Activated naive CD4-positive, alpha-beta T cell treated with anti-CD3 and anti-CD28 coated beads for 36 hours (primary cell): Measurements from ENCODE around the gene MAPK8. TPM values are rescaled to one million over a fixed set of nuclear protein-coding genes. Genes with fewer than 3 reads are reported as not detected.

Experiments used
- CTCF ChIA-PET: fragments of 350-600 bp; sonication (Branson Sonifier 250); formaldehyde crosslinking; loops from one replicate; lab custom pipeline; 2021; ENCODE audit warnings: antibody characterized with exemption; lab: Charles Lee
- DNase-seq: peaks from one replicate; pipeline ENCODE4 v3.0.0-alpha.2; 2020
- H3K27ac Mint-ChIP-seq: one replicate; pipeline ENCODE4 v1.8.0; 2021; ENCODE audit warnings: mild to moderate bottlenecking, mixed read lengths
- H3K27me3 Mint-ChIP-seq: one replicate; pipeline ENCODE4 v1.8.0; 2021; ENCODE audit warnings: low read depth, mixed read lengths
- H3K36me3 Mint-ChIP-seq: one replicate; pipeline ENCODE4 v1.8.0; 2021; ENCODE audit warnings: low read depth, mixed read lengths
- H3K4me1 Mint-ChIP-seq: one replicate; pipeline ENCODE4 v1.8.0; 2021; ENCODE audit warnings: low read depth, mixed read lengths
- H3K4me3 Mint-ChIP-seq: one replicate; pipeline ENCODE4 v1.8.0; 2021; ENCODE audit warnings: mild to moderate bottlenecking, moderate library complexity, mixed read lengths
- H3K9me3 Mint-ChIP-seq: one replicate; pipeline ENCODE4 v1.8.0; 2021; ENCODE audit warnings: mixed read lengths
- intact Hi-C: fragments of 100-400 bp; cut with micrococcal nuclease; formaldehyde crosslinking; loops from one replicate; pipeline ENCODE4 v1.15.1; 2023
- total RNA-seq, 2 experiments: library from RNA; stranded (reverse); gene quantifications; one replicate each; pipeline ENCODE4 v1.2.3, GENCODE V29; 2021

MAPK8 gene
- total RNA-seq, 2 experiments from 2014 or later, result 29.7 to 36.2 TPM

DNA sequence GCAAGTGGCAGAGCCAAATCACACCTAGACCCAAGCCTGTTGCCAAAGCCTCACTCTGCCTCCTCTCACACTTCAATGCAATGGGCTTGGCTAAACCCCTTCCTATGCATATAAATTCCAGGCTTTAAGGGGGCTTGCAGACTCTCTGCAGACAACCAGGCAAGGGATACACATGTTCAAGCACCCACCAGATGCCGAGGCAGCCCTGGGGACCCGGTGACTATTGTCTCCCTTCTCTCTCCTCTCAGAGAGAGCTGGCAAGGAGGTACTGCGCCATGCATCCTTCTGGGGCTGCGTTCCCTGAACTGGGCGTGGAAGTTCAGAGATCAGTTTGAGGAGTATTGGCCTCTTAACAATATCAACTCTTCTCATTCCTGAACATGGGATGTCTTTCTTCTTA is 167.2 kb downstream of the MAPK8 start:
- H3K9me3 Mint-ChIP-seq, result no peaks in the 10 kb centered on the region
- H3K27me3 Mint-ChIP-seq, result peaks cover 3% of the 10 kb centered on the region
- CTCF ChIA-PET, result no interaction called here
- no peaks in the 10 kb centered on the region for H3K36me3 Mint-ChIP-seq
- no peak overlapping the region for H3K4me3 Mint-ChIP-seq
- intact Hi-C loops, result no loop called here
- no peak for DNase-seq
- no peaks in the 10 kb centered on the region for H3K4me1 Mint-ChIP-seq
- H3K27ac Mint-ChIP-seq, result no peak overlapping the region

- no peaks in the 10 kb centered on the region for H3K36me3 Mint-ChIP-seq
- H3K27me3 Mint-ChIP-seq, result peaks cover 3% of the 10 kb centered on the region
- H3K4me1 Mint-ChIP-seq, result no peaks in the 10 kb centered on the region
- H3K27ac Mint-ChIP-seq, result no peak overlapping the region
- CTCF ChIA-PET, result no interaction called here
- no peaks in the 10 kb centered on the region for H3K9me3 Mint-ChIP-seq
- H3K4me3 Mint-ChIP-seq, result no peak overlapping the region
- intact Hi-C loops, result no loop called here
- no peak for DNase-seq
These were observed 168.4 kb downstream of the MAPK8 start for GRCh38 chr10:48474765-48475365.

- no peaks in the 10 kb centered on the region for H3K36me3 Mint-ChIP-seq
- CTCF ChIA-PET, result interaction anchor here (0.5 kb wide), 1 partner anchor 1283 kb away, joined by 6 read pairs; no protein-coding TSS in a partner anchor
- no peak for DNase-seq
- peaks cover 3% of the 10 kb centered on the region for H3K27me3 Mint-ChIP-seq
- no peak overlapping the region for H3K4me3 Mint-ChIP-seq
- intact Hi-C loops, result no loop called here
- no peaks in the 10 kb centered on the region for H3K4me1 Mint-ChIP-seq
- no peaks in the 10 kb centered on the region for H3K9me3 Mint-ChIP-seq
- H3K27ac Mint-ChIP-seq, result no peak overlapping the region
These were observed 169.4 kb downstream of the MAPK8 start for GRCh38 chr10:48475943-48476278.

DNA sequence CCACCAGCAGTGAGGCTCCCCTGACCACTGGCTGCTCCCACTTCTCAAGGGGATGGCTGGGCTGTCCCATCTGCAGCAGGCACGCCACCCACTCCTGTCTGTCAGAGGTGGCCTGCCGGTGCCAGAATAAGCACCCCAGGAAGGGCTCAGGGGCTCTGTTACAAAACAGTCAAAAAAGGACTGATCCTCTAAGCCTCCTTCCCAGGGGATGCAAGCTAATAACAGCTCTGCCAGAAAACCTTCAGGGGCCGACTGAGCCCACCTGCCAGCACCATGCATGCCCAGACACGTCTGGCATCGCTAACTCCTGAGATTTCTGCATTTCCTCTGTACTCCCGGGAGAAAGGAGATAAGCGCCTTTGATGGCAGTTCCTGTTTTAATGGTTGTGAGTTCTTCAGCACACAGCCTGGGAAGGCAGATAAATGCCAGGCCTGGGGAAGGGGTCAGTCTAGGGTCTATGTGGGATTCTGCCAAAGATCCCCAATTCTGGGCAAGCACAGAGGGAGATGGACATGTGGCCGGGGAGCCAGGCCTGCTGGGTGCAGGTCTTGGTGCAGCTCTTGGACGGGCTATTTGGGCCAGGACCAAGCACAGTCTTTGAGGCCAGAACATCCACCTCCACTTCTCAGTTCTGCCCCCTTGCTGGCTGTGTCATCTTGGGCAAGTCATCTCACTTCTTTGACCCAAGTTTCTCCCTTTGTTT is 170.0 kb downstream of the MAPK8 start:
- no peaks in the 10 kb centered on the region for H3K9me3 Mint-ChIP-seq
- H3K27me3 Mint-ChIP-seq, result peaks cover 3% of the 10 kb centered on the region
- no peak for DNase-seq
- H3K27ac Mint-ChIP-seq, result no peak overlapping the region
- CTCF ChIA-PET, result no interaction called here
- no peaks in the 10 kb centered on the region for H3K36me3 Mint-ChIP-seq
- intact Hi-C loops, result no loop called here
- H3K4me1 Mint-ChIP-seq, result no peaks in the 10 kb centered on the region
- no peak overlapping the region for H3K4me3 Mint-ChIP-seq

DNA sequence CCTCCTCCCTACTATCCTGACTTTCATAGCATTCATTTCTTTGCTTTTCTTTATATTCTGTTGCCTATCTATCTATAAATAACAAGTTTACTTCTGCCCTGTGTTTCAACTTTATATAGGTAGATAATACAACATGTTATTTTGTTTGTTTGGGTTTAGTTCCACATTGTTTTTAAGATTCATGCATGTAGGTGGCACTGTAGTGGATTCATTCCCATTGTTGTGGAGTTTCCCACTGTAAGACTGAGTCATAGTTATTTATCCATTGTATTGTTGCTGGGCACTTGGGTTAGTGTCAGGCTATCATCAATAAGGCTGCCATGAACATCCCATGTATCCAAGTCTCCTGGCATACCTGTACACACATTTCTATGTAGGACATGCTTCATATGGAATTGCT is 170.7 kb downstream of the MAPK8 start:
- peaks cover 3% of the 10 kb centered on the region for H3K27me3 Mint-ChIP-seq
- no peak overlapping the region for H3K4me3 Mint-ChIP-seq
- no peaks in the 10 kb centered on the region for H3K4me1 Mint-ChIP-seq
- no peak overlapping the region for H3K27ac Mint-ChIP-seq
- no peaks in the 10 kb centered on the region for H3K36me3 Mint-ChIP-seq
- intact Hi-C loops, result no loop called here
- no peak for DNase-seq
- no peaks in the 10 kb centered on the region for H3K9me3 Mint-ChIP-seq
- CTCF ChIA-PET, result no interaction called here

DNA sequence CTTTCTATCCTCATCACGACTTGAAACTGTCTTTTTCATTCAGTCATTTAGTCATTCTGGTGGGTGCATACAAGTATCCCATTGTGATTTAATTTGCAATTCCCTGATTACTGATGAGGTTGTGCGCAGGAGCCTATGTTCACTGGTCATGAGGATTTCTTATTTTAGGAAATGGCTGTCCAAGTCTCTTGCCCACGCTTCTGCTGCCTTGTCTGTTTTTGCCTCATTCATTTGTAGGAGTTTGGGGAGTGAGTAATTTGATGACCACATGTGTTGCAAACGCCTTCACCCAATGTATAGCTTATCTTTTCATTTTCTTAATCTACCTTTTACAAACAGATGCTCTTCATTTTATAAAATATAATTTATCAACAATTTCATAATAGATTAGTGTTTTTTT is 171.1 kb downstream of the MAPK8 start:
- no peak for DNase-seq
- no peak overlapping the region for H3K4me3 Mint-ChIP-seq
- no peaks in the 10 kb centered on the region for H3K9me3 Mint-ChIP-seq
- no peak overlapping the region for H3K27ac Mint-ChIP-seq
- H3K36me3 Mint-ChIP-seq, result no peaks in the 10 kb centered on the region
- CTCF ChIA-PET, result no interaction called here
- peaks cover 3% of the 10 kb centered on the region for H3K27me3 Mint-ChIP-seq
- intact Hi-C loops, result no loop called here
- no peaks in the 10 kb centered on the region for H3K4me1 Mint-ChIP-seq

DNA sequence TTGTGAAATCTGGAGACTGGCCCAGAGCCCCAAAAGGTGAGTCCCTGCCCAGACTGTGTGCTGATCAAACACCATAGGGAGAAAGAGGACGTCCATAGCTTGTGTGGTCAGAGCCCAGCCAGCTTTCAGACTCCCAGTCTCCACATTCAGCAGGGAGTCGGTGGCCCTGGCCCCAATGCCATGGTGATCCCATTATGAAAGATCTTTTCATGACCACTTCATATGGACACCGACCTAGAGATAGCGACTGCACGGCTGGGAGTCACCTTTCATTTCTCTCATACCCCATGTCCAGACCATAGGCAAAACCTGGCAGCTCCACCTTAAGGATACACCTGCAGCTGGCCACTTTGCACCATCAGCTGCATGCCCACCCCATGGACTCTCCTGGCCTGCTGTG is 172.0 kb downstream of the MAPK8 start:
- H3K27me3 Mint-ChIP-seq, result peaks cover 4% of the 10 kb centered on the region
- CTCF ChIA-PET, result no interaction called here
- H3K9me3 Mint-ChIP-seq, result no peaks in the 10 kb centered on the region
- H3K4me3 Mint-ChIP-seq, result no peak overlapping the region
- no peak overlapping the region for H3K27ac Mint-ChIP-seq
- DNase-seq, result no peak
- H3K36me3 Mint-ChIP-seq, result no peaks in the 10 kb centered on the region
- no peaks in the 10 kb centered on the region for H3K4me1 Mint-ChIP-seq
- intact Hi-C loops, result no loop called here

DNA sequence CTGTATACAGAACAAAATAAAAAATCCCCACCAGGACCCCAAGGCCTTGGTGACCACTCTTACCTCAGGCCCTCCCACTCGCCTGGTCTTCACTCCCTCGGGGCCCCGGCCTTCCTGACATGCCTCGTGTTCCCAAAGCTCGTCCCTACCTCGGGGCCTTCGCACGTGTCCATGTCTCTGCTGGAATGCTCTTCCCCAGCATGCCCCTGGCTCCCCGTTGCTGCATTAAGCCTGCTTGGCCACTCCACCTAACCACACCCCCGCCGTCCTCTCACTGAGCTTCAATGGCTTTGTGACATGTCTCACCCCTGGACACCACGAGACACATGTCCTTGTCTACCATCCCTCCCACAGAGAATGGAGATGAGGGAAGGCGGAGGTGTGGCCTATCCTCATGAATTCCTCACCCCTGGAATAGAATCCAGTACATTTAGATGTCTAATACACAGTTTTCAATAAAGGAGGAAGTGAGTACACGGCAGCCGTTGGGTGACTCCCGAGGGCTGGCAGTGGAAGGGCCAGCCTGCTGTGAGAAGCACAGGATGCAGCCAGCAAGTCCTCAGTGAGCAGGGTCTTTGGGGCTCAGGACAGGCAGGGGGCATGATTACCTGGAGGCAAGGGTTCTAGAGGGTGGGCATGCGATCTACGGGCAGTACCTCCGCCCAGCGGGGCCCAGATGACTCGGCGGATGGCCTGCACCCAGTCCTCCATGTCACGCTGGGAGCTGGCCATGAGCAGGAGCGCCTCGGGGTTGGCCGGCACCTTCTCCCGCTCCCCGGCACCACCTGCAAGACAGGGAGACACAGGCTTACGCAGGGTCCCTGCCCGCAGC is 172.7 kb downstream of the MAPK8 start:
- CTCF ChIA-PET, result no interaction called here
- no peaks in the 10 kb centered on the region for H3K4me1 Mint-ChIP-seq
- H3K27me3 Mint-ChIP-seq, result peaks cover 6% of the 10 kb centered on the region
- intact Hi-C loops, result no loop called here
- no peak for DNase-seq
- no peaks in the 10 kb centered on the region for H3K36me3 Mint-ChIP-seq
- no peak overlapping the region for H3K4me3 Mint-ChIP-seq
- H3K9me3 Mint-ChIP-seq, result no peaks in the 10 kb centered on the region
- no peak overlapping the region for H3K27ac Mint-ChIP-seq

GRCh38 chr10:48480397-48481374 is 174.2 kb downstream of the MAPK8 start:
- Mint-ChIP-seq H3K36me3 (no peaks in the 10 kb centered on the region), H3K27ac (no peak overlapping the region), H3K27me3 (peaks cover 9% of the 10 kb centered on the region), H3K4me3 (no peak overlapping the region), H3K4me1 (no peaks in the 10 kb centered on the region), H3K9me3 (no peaks in the 10 kb centered on the region)
- DNase-seq, result no peak
- CTCF ChIA-PET, result no interaction called here
- intact Hi-C loops, result no loop called here

- Mint-ChIP-seq H3K9me3 (no peaks in the 10 kb centered on the region), H3K4me3 (no peak overlapping the region), H3K27me3 (peaks cover 7% of the 10 kb centered on the region), H3K27ac (no peak overlapping the region), H3K4me1 (no peaks in the 10 kb centered on the region), H3K36me3 (no peaks in the 10 kb centered on the region)
- intact Hi-C loops, result no loop called here
- no peak for DNase-seq
- CTCF ChIA-PET, result no interaction called here
These were observed 174.9 kb downstream of the MAPK8 start for GRCh38 chr10:48481385-48481784.

- Mint-ChIP-seq H3K4me3 (no peak overlapping the region), H3K9me3 (no peaks in the 10 kb centered on the region), H3K36me3 (no peaks in the 10 kb centered on the region), H3K27ac (no peak overlapping the region), H3K4me1 (no peaks in the 10 kb centered on the region), H3K27me3 (peaks cover 7% of the 10 kb centered on the region)
- CTCF ChIA-PET, result interaction anchor here (0.6 kb wide), 1 partner anchor 188 kb away, joined by 3 read pairs; no protein-coding TSS in a partner anchor
- DNase-seq, result no peak
- intact Hi-C loops, result no loop called here
These were observed 175.7 kb downstream of the MAPK8 start for GRCh38 chr10:48482207-48482606.

DNA sequence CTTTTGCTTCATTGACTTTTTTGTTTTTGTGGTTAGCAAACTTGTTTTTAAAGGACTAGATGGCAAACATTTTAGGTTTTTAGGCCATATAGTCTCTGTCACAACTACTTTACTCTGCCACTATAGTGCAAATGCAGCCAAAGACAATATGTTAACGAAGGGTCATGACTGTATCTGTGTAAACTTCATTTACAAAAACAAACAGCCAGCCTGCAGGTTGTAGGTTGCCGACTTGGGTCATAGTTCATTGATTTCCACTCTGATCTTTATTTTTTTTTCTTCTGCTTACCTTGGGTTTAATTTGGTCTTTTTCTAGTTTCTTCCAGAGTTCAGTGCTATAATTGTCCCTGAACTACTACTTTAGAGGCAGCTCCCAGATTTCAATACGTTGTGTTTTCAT is 178.4 kb downstream of the MAPK8 start:
- H3K27me3 Mint-ChIP-seq, result peaks cover 7% of the 10 kb centered on the region

More for the DNA sequence above, 178.4 kb downstream of the MAPK8 start:
- Mint-ChIP-seq H3K36me3 (no peaks in the 10 kb centered on the region), H3K4me1 (no peaks in the 10 kb centered on the region), H3K4me3 (no peak overlapping the region), H3K9me3 (no peaks in the 10 kb centered on the region), H3K27ac (no peak overlapping the region)
- CTCF ChIA-PET, result no interaction called here
- DNase-seq, result no peak
- intact Hi-C loops, result no loop called here
